A673 (cell line): ENCODE measurements around the gene CYSTM1.

Source experiments
- CTCF ChIP-seq: fragments of 300-800, 200-600 bp; sonication (generic); conservative IDR thresholded peaks from 2 replicates; pipeline ENCODE4 v1.5.1; 2017; ENCODE audit warnings: low read depth, mild to moderate bottlenecking, antibody characterized with exemption, low read length, moderate library complexity, mixed read lengths
- EZH2 ChIP-seq: fragments of 200-600 bp; sonication (generic); IDR thresholded peaks from 2 replicates; pipeline ENCODE4 v1.6.1; 2017; ENCODE audit warnings: borderline replicate concordance, low read depth, mild to moderate bottlenecking, mixed read lengths, antibody characterized with exemption, low read length; ENCODE audit not compliant: poor library complexity, severe bottlenecking

- TF ChIP-seq CTCF (no peak), EZH2 (no peak)
Measured at GRCh38 chr5:140130949-140131733, 43.8 kb upstream of the CYSTM1 start.
